Measurements from ENCODE around the gene SPEN. TPM values are rescaled to one million over a fixed set of nuclear protein-coding genes. Genes with fewer than 3 reads are reported as not detected.
"Not testable (repeated sequence)": the region's sequence is repeated elsewhere in the genome, so short reads cannot be mapped to it uniquely, and the experiment has no call there.

SPEN gene
- polyA plus RNA-seq, 1 donor from 2014 or later, result 7.1 TPM

DNA sequence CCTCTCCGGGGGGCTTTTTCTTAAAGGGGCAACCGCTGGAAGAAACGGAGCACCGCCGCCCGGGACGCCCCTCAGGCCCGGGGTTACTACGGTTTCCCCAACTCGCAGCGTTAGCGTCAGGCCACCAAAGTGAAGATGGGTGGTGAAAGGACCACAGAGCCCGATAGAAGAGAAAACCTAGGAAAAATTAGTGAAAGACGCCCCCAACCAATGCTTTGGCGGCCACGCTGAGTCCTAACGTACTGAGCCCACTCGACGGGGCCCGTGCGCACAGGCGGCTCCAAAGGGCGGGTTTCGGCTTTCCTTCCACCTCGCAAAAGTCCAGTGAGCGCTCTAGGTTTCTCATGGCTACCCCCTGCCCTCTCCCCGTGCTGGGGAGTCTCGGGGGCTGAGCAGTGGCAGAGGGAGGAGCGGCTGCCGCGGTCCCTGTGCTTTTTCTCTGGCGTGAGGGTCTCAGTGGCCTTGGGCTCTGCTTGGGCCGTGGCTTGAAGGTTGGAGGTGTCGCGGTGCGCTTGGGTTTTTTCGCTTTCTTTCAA lies 12.2 kb upstream of the SPEN start:
- H3K36me3 ChIP-seq (ENCODE audit: insufficient read depth, low read length), result no peaks in the 10 kb centered on the region
- peak overlapping the region; percentile 30 for H2AFZ ChIP-seq (ENCODE audit: low read depth, low read length)
- H3F3A ChIP-seq (ENCODE audit: insufficient read depth, low read length, poor library complexity, severe bottlenecking), result no peaks in the 10 kb centered on the region
- peak overlapping the region; percentile 100 for H3K27ac ChIP-seq (ENCODE audit: low read length)
- no peaks in the 10 kb centered on the region for H3K27me3 ChIP-seq (ENCODE audit: insufficient read depth, low read depth, low read length)
- H3K79me2 ChIP-seq (replicated peaks; ENCODE audit: insufficient read depth, low read length), result peaks cover 21% of the 10 kb centered on the region
- H3K9me3 ChIP-seq (ENCODE audit: low read length), result no peaks in the 10 kb centered on the region
- H3K9me2 ChIP-seq (ENCODE audit: insufficient read depth, low read length), result no peaks in the 10 kb centered on the region
- H4K20me1 ChIP-seq (ENCODE audit: insufficient read depth), result no peaks in the 10 kb centered on the region
- H3K9ac ChIP-seq (ENCODE audit: low read length), result peak overlapping the region; percentile 100
- peak overlapping the region; percentile 80 for H3K4me3 ChIP-seq (ENCODE audit: low read length)
- peak overlapping the region; percentile 86 for H3K4me2 ChIP-seq (ENCODE audit: low read length)
- TF ChIP-seq EZH2 (IDR thresholded peaks at IDR 0.05; ENCODE audit: borderline replicate concordance, insufficient read depth, low read length, poor library complexity, severe bottlenecking), result no peak
- TF ChIP-seq MXI1 (conservative IDR thresholded peaks at IDR 0.05; ENCODE audit: poor library complexity, severe bottlenecking), result no peak
- TF ChIP-seq POLR2AphosphoS5 (IDR thresholded peaks at IDR 0.05), result no peak
- TF ChIP-seq, protein P1, sequence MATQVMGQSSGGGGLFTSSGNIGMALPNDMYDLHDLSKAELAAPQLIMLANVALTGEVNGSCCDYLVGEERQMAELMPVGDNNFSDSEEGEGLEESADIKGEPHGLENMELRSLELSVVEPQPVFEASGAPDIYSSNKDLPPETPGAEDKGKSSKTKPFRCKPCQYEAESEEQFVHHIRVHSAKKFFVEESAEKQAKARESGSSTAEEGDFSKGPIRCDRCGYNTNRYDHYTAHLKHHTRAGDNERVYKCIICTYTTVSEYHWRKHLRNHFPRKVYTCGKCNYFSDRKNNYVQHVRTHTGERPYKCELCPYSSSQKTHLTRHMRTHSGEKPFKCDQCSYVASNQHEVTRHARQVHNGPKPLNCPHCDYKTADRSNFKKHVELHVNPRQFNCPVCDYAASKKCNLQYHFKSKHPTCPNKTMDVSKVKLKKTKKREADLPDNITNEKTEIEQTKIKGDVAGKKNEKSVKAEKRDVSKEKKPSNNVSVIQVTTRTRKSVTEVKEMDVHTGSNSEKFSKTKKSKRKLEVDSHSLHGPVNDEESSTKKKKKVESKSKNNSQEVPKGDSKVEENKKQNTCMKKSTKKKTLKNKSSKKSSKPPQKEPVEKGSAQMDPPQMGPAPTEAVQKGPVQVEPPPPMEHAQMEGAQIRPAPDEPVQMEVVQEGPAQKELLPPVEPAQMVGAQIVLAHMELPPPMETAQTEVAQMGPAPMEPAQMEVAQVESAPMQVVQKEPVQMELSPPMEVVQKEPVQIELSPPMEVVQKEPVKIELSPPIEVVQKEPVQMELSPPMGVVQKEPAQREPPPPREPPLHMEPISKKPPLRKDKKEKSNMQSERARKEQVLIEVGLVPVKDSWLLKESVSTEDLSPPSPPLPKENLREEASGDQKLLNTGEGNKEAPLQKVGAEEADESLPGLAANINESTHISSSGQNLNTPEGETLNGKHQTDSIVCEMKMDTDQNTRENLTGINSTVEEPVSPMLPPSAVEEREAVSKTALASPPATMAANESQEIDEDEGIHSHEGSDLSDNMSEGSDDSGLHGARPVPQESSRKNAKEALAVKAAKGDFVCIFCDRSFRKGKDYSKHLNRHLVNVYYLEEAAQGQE (IDR thresholded peaks at IDR 0.05; ENCODE audit: borderline replicate concordance), result peak; percentile 40

DNA sequence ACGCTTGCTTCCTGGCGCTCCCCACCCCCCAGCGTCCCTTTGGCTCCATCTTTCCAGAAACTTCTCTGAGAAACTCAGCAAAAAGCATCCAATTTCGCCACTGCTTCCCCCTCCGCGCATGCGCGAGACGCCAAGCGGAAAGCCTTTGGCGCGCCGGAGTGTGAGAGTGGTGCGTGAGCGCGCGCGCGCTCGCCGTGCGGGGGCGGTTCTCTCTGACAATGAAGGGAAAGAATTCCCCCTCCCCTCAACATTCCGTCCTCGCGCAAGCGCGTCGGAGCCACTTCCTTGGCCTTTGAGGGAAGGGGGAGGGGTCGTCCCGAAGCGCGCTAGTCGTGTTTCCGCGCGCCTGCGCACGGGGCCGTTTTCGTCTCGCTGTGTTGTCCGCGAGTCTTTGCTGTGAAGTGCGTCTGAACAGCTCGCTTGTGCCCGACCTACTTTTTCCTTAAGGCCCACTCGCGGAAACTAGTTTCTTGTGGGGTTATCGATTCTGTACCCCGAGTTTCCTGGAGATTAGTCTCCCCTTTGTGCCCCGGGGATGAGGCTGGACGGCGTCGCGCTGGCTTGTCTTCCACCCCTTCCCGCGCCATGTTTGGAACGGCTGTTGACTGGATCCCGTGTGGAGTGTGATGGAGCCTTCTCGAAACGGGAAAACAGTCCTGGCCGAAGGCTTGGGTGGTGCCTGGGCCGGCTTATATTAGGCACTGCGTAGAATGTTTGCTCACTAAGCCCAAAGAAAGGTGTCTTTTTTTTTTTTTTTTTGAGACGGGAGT lies 11.6 kb upstream of the SPEN start:
- peak overlapping the region; percentile 80 for H3K4me3 ChIP-seq (ENCODE audit: low read length)
- no peaks in the 10 kb centered on the region for H3F3A ChIP-seq (ENCODE audit: insufficient read depth, low read length, poor library complexity, severe bottlenecking)
- peak overlapping the region; percentile 66 for H2AFZ ChIP-seq (ENCODE audit: low read depth, low read length)
- H3K79me2 ChIP-seq (replicated peaks; ENCODE audit: insufficient read depth, low read length), result peaks cover 21% of the 10 kb centered on the region
- no peaks in the 10 kb centered on the region for H3K36me3 ChIP-seq (ENCODE audit: insufficient read depth, low read length)
- no peaks in the 10 kb centered on the region for H3K27me3 ChIP-seq (ENCODE audit: insufficient read depth, low read depth, low read length)
- H3K9ac ChIP-seq (ENCODE audit: low read length), result peak overlapping the region; percentile 100
- peak overlapping the region; percentile 86 for H3K4me2 ChIP-seq (ENCODE audit: low read length)
- no peaks in the 10 kb centered on the region for H4K20me1 ChIP-seq (ENCODE audit: insufficient read depth)
- no peaks in the 10 kb centered on the region for H3K9me2 ChIP-seq (ENCODE audit: insufficient read depth, low read length)
- H3K9me3 ChIP-seq (ENCODE audit: low read length), result no peaks in the 10 kb centered on the region
- TF ChIP-seq SMC3 (conservative IDR thresholded peaks at IDR 0.05; ENCODE audit: poor library complexity) (no peak), RAD21 (conservative IDR thresholded peaks at IDR 0.05) (peak; percentile 21), MXI1 (conservative IDR thresholded peaks at IDR 0.05; ENCODE audit: poor library complexity, severe bottlenecking) (peak; percentile 25), EP300 (conservative IDR thresholded peaks at IDR 0.05; ENCODE audit: poor library complexity, severe bottlenecking) (no peak), POLR2AphosphoS5 (IDR thresholded peaks at IDR 0.05) (peak; percentile 87), EZH2 (IDR thresholded peaks at IDR 0.05; ENCODE audit: borderline replicate concordance, insufficient read depth, low read length, poor library complexity, severe bottlenecking) (no peak)
- TF ChIP-seq, protein P1 (IDR thresholded peaks at IDR 0.05; ENCODE audit: borderline replicate concordance), result no peak
- TF ChIP-seq, protein P2, sequence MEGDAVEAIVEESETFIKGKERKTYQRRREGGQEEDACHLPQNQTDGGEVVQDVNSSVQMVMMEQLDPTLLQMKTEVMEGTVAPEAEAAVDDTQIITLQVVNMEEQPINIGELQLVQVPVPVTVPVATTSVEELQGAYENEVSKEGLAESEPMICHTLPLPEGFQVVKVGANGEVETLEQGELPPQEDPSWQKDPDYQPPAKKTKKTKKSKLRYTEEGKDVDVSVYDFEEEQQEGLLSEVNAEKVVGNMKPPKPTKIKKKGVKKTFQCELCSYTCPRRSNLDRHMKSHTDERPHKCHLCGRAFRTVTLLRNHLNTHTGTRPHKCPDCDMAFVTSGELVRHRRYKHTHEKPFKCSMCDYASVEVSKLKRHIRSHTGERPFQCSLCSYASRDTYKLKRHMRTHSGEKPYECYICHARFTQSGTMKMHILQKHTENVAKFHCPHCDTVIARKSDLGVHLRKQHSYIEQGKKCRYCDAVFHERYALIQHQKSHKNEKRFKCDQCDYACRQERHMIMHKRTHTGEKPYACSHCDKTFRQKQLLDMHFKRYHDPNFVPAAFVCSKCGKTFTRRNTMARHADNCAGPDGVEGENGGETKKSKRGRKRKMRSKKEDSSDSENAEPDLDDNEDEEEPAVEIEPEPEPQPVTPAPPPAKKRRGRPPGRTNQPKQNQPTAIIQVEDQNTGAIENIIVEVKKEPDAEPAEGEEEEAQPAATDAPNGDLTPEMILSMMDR (IDR thresholded peaks at IDR 0.05; ENCODE audit: poor library complexity, severe bottlenecking), result no peak
- peak overlapping the region; percentile 100 for H3K27ac ChIP-seq (ENCODE audit: low read length)

DNA sequence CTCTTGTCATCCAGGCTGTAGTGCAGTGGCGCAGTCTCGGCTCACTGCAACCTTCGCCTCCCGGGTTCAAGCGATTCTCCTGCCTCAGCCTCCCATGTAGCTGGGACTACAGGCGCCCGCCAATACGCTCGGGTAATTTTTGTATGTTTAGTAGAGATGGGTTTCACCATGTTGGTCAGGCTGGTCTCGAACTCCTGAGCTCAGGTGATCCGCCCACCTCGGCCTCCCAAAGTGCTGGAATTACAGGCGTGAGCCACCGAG lies 11.1 kb upstream of the SPEN start:
- not testable (repeated sequence) for H3K27me3 ChIP-seq (ENCODE audit: insufficient read depth, low read depth, low read length); H3K4me2 ChIP-seq (ENCODE audit: low read length); H4K20me1 ChIP-seq (ENCODE audit: insufficient read depth); H3K36me3 ChIP-seq (ENCODE audit: insufficient read depth, low read length); H3K9me3 ChIP-seq (ENCODE audit: low read length); H2AFZ ChIP-seq (ENCODE audit: low read depth, low read length); H3F3A ChIP-seq (ENCODE audit: insufficient read depth, low read length, poor library complexity, severe bottlenecking); H3K9me2 ChIP-seq (ENCODE audit: insufficient read depth, low read length)
- Histone ChIP-seq H3K79me2 (replicated peaks; ENCODE audit: insufficient read depth, low read length) (peaks cover 21% of the 10 kb centered on the region), H3K4me3 (ENCODE audit: low read length) (peak overlapping the region; percentile 80), H3K9ac (ENCODE audit: low read length) (peak overlapping the region; percentile 70), H3K27ac (ENCODE audit: low read length) (peak overlapping the region; percentile 88)

Measured in neural cell (in vitro differentiated cells).